Choroid plexus epithelial cell (primary cell): ENCODE results near the gene IL25.
"Not testable (repeated sequence)": the region's sequence is repeated elsewhere in the genome, so short reads cannot be mapped to it uniquely, and the experiment has no call there.

Experiments used
- DNase-seq: peaks from one replicate; pipeline ENCODE4 v3.0.0-alpha.2; 2010; ENCODE audit warnings: low read depth
- H3K4me3 ChIP-seq: 2 replicates; pipeline ENCODE4 v1.5.1; 2011; ENCODE audit warnings: low read depth, mild to moderate bottlenecking, control low read depth, low read length, moderate library complexity
- CTCF ChIP-seq: conservative IDR thresholded peaks from 2 replicates; pipeline ENCODE4 v1.5.1; 2011; ENCODE audit warnings: low read depth, mild to moderate bottlenecking, control low read depth, inconsistent platforms, low read length, moderate library complexity

IL25 gene

DNA sequence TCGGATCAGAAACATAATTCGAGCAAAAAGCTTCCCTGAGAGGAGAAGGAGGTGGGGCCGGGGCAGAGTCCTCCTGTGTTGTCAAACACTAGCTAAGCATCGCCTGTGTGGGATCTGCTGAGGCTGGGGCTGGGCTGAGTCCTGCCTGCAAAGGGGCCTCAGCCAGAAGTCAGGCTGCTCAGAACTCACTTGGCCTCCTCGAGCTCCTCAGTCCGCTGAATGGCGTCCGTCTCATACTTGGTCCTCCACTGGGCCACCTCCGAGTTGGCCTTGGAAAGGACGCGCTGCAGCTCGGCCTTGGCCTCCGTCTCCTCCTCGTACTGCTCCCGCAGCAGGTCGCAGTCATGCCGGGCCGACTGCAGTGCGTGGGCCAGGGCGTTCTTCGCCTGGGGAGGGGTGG lies 45.4 kb downstream of the IL25 start:
- no peak for TF ChIP-seq CTCF

DNA sequence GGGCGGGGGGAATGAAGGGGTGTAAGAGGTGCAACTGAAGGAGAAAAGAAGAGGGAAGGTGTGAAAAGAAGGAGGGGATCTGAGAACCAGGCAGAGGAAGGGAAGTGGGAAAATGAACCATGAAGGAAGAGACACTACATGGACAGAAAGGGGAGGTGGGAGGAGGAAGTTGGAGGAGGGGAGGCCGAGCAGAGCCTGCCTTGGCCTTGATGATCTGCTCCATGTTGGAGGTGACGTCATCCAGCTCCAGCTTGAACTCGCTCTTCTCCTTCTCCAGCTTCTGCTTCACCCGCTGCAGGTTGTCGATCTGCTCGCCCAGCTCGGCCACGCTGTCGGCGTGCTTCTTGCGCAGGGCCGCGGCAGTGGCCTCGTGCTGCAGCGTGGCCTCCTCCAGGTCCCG lies 47.0 kb downstream of the IL25 start:
- DNase-seq, H3K4me3 ChIP-seq: not testable (repeated sequence)

More for the DNA sequence above, 45.4 kb downstream of the IL25 start:
- no peak overlapping the region for H3K4me3 ChIP-seq
- DNase-seq, result no peak

DNA sequence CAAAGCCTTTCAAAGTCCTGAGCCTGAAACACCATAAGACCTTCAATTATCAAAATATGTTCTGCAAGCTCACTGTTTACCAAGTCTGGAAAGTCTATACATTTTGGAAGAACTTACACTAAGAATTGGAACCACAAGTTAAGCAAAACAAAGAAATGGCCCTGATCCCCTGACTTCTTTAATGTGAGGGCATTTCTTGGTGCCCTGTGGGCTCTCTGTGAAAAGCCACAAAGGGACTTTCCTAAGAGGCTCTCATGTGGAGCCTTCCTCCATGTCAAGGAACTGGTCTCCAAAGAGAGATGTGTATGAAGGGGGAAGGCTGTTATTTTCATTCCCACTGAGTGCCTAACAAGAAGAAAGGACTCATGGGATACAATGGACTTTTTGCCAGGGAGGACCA lies 49.0 kb downstream of the IL25 start:
- TF ChIP-seq CTCF, result no peak
- DNase-seq, result no peak

DNA sequence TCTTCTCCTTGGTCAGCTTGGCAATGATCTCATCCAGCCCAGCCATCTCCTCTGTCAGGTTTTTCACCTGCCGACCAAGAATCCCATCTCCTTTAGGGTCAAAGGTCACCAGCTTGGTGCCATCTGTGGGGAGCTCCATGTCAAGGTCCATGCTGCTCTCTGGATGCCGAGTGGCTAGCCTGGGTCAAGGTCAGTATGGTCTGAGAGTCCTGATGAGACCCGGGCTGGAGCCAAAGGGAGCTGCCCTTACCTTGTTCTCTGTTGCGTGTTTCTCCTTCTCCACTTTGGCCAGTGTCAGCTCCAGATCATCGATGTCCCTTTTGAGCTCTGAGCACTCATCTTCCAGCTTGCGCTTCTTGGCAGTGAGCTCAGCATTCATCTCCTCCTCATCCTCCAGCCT lies 51.0 kb downstream of the IL25 start:
- no peak for DNase-seq
- no peak overlapping the region for H3K4me3 ChIP-seq
- TF ChIP-seq CTCF, result no peak

More for the DNA sequence above, 49.0 kb downstream of the IL25 start:
- no peak overlapping the region for H3K4me3 ChIP-seq

GRCh38 chr14:23425169-23425568 lies 52.6 kb downstream of the IL25 start:
- H3K4me3 ChIP-seq, result no peak overlapping the region
- no peak for TF ChIP-seq CTCF
- no peak for DNase-seq

DNA sequence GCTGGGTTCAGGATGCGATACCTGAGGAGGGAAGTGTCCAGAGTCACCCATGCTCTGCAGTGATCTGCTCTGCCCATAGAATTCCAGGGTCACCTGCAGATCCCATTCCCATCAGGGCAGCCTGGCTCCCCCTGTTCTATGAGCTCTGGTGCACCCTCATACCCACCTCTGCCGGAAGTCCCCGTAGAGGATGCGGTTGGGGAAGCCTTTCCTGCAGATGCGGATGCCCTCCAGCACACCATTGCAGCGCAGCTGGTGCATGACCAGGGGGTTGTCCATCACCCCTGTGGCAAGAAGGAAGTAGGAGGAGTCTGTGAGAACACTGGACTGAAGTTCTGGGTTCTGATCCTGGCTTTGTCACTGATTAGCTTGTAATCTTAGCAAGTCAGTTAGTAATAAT lies 53.2 kb downstream of the IL25 start:
- H3K4me3 ChIP-seq, DNase-seq: not testable (repeated sequence)
